ENCODE measurements around the gene GABRB2.

The GABRB2 gene

DNA sequence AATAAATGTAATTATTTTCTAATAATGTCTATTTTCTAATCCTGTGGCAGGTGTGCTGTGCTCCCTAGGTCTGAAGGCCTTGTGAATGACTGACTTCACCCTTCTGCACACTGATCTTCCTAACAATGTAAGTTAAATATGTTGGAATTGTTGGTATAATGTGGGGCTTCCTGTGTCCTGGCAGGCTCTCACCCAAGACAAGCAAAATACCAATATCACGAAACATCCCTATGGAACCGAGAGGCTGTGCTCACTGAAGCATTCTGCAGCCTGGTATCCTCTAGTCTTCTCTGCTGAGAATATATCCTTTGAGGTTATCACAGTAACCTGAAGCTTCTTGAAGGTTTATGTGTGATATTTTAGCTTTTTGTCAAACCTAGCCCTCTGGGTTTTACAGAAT lies 159.4 kb downstream of the GABRB2 start:
- no peak for DNase-seq (ENCODE audit: low spot score)

DNA sequence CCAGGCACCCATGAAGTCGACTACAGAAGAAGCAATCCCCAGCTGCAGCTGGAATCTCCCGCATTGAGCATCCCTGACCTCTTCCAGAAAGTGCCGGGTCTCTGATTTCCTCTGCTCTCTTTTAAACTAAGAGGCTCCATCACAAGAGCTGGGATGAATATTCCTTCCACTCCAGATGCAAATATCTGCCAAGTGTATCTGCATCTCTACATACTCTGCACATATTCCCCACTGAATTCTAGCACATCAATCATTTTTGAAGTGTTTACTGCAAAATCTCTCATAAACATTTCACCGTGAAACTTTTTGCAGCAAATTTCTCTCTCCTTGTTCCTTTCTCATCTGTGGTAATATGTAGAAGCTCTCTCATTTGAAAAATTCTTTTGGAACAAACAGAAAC lies 161.5 kb downstream of the GABRB2 start:
- no peak for DNase-seq (ENCODE audit: low spot score)

DNA sequence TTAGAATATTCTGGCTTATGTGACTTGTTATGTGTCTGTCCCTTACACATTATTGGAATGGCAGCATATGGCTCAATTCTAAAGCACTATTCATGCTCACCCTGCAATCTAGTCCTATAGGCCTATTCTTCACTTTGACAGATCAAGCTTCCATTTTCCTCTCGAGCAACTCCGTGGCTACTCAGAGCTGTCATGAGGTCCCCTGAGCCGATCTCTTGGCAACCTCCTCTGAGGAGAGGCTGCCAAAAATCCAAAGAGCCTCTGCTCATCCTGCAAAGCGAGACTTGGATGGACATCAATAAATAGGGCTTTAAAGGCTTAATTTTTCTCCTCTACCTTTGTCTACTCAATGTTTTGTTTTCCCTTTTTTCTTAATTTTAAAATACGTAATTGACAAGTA lies 163.8 kb downstream of the GABRB2 start:
- no peak for DNase-seq (ENCODE audit: low spot score)

DNA sequence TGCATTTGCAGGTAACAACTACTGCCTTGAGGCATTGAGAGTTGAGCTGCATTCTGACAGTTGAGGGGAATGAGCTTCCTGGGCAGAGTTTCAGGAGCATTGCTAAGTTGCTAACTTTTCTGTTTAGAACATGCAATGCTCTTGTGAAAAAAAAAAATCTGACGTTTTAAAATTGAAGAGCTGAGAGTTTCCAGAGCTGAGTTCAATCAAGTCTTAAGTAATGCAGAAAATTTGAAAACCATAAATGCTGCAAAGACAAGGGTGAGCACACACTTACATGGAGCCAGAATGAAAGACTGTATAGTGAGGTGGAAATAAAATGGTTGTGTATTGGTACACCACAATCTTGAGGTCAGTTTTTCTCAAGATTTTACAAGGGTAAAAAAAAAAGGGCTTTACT lies 166.0 kb downstream of the GABRB2 start:
- no peak for DNase-seq (ENCODE audit: low spot score)

DNA sequence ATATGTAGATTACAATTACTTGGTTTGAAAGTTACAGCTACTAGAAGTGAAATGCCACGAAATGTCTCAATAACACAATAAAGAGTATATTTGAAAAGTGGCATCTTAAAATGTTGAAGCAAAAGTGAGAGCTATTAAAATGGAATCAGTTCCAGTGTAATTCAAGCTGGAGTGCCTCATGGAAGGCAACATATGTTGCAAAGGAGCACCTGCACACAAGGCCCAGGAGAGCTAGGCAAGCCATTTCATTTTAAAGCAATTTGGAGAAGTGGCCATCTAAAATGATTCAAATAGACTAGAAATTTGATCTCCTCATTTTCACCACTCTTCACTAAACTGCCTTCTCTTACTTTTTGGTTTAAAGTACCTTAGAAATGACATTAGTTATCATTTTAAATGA lies 167.8 kb downstream of the GABRB2 start:
- DNase-seq (ENCODE audit: low spot score), result no peak

DNA sequence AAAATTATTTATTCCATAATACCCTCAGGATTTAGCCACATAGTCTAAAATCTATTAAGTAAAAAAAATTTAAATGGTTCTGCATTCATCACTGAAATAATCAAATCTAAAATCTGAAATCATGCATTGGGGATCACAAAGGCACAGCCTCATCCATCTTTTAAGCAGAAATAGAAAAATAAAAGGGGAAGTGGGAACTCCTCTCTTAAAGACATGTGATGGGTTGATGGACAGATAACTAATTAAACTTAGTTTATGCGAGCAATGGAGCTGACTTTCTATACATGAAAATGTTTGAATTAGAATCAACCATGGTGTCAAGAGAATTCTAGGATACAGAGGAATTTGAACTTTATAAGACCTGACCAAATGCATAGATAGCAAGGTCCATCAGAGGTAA lies 170.5 kb downstream of the GABRB2 start:
- DNase-seq (ENCODE audit: low spot score), result no peak

DNA sequence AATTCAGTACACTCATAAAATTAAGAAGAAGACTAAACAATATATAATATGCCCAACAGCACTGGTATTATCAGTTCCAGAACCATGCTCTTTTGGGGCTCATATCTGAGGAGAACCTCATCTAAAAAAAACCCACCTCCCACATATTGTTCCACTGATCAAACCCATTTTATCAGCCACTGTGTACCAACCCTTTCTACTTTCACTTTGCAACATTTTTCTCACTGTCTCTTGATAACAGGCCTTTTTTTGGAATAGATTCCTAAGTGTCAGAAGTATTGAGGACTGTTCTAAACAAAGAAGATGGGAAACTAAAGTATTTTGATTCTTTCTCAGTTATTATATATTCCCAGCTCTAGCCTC lies 173.2 kb downstream of the GABRB2 start:
- DNase-seq (ENCODE audit: low spot score), result no peak

DNA sequence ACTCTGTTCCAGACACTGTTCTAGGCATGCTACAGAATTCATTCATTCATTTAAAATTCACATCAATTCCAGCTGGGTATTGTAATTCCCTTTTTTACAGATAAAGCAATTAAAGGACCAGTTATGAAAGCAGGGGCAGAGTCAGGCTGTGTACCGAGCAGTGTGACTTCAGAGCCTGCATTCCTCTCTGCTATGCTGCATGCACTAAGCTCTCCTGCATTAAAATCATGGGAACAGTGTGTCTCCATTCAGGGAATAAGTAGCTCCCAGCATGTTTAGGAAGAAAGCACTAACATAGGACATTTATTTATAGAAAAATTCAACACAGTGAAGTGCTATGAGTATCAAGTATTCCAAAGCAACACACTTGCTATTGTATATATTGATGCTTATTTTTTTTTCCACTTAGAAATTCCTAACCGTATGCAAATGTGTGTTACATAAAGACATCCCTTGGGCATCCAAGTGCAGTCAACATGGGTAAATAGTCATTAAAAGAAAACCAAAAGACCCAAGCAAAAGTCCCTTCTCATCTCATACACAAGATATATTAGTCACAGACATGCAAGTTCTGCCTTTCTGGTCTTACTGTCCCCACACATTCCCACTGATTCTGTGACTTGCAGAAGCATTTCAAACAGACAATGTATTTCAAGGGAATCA lies 173.7 kb downstream of the GABRB2 start:
- no peak for DNase-seq (ENCODE audit: low spot score)

DNA sequence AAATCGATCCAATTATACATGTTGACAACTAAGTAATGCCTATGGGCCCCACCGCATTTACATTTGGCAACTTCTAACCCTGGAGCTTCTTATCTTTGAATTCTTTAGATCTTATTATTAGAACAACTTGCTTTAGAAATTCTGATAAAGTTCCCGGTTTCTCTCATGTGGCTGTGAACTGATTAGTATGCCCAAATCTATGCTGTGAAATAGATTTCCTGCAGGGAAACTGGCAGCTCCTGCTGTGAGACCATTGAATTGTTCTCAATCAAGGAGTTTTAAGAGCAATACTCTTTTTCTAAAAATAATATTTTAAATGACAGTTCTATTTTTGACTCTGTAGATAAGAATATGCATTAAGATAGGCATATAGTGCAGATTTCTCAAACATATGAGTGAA lies 177.5 kb downstream of the GABRB2 start:
- no peak for DNase-seq (ENCODE audit: low spot score)

DNA sequence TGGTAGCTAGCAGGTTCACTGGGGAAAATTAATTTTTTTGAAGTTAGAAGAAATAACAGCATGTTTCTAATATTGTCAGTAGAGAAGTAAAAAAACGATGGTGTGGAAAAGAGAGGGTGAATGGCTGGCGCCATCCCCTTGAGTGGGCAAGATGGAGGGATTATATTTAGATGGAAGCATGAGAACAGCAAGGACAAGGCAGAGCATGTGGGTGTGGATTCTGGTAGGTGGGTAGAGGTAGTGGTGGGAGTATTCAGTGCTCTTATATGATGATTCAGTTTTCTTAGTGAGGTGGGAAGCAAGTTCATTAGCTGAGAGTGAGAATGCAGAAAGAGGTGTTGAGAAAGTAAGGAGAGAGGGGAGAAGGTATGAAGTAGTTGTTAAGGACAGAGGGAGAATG lies 188.1 kb downstream of the GABRB2 start:
- DNase-seq (ENCODE audit: low spot score), result no peak

DNA sequence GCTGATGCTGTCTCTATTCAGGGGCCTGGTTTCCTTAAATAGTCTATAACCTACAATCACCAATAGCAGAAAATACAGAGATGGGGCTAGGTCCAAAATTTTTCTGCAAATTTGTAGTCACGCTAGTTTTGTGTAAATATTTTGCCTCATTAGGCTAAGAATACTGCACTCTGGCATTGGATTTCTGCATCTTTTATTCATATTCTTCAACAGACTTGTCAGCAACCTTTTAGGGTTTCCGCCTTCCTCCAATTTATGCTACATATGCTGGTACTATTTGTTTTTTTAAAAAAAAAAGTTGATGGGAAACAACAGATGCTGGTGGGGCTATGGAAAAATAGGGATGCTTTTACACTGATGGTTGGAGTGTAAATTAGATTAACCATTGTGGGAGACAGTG lies 202.3 kb downstream of the GABRB2 start:
- no peak for DNase-seq (ENCODE audit: low spot score)

DNA sequence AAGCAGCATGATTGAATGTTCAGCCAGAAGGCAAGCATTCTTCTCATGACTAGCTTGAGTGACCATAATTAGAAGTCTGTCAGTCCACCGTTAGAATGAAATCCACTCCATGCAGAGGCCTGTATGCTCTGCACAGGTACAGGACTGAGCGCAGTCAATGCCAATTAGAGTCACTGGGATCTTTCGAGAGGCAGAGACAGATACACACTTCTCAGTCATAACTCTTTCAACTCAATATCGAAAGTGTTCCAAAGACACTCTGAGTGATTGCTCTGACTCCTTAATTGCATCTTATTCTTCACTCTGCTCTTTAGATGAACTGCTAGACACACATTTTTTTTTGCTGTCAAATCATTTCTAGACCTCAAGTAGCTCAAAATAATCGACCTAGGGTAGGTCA lies 203.6 kb downstream of the GABRB2 start:
- DNase-seq (ENCODE audit: low spot score), result no peak

DNA sequence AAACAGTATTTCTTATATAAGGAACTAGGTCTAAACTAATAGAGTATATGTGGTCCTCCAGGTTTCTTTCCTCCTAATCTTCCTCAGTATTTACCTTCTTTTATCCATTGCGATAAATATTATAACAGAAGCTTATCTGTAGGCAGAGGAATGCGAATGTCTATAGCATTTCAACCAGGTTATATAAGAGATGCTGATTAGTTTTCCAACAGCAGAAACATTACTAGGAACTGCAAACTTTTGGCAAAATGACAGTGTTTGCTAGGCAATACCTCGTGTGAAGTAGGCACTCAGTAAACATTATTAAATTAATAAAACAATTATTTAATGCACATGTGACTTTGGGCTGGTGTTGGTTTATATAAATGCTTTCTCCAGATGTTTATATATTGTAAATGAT lies 206.5 kb downstream of the GABRB2 start:
- no peak for DNase-seq (ENCODE audit: low spot score)

DNA sequence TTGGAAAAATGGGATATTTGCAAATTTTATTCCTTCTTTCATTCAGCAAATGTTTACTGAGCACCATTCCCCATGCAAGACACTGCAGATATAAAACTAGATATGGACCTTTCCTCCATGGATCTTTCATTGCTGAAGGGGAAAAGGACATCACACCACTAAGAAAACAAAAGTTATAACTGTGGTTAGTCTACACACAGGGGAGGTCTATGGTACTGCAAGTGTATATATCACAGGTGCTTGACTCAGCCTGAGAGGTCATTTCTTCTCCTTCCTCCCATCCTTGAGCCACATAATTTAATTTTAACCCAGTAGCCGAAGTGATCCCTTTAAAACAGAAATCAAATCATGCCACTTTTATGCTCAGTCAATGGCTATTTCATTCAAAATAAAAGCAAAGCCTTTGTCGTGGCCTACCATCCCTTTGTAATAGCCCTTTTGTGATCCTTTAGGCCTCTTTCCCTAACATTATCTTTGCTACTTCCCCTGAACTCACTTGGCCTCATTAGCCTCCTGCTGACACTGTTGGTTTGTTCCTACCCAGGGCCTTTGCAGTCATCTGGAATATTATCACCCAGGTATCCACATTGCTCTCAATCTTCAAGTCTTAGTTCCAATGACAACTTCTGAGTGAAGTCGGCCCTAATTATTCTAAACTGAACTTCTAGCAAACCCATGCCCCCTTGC lies 213.2 kb downstream of the GABRB2 start:
- no peak for DNase-seq (ENCODE audit: low spot score)

DNA sequence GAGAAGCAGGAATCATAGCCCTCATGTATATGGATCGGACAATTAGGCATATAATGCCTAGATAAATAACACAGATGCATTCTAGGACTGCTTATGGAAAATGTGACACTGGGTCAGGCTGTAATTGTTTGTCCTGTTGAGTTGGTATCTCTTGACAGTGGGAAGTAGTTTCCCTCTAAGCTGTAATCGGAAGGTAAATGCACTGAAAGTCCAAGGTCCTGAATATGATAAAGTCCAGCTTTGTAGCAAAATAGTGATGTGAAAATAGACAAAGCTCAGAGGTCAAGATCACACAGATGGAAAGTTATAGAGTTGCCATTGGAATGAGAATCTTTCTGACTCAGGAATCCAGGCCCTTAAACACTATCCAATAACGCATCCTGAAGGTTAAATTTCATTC lies 214.2 kb downstream of the GABRB2 start:
- DNase-seq (ENCODE audit: low spot score), result no peak

DNA sequence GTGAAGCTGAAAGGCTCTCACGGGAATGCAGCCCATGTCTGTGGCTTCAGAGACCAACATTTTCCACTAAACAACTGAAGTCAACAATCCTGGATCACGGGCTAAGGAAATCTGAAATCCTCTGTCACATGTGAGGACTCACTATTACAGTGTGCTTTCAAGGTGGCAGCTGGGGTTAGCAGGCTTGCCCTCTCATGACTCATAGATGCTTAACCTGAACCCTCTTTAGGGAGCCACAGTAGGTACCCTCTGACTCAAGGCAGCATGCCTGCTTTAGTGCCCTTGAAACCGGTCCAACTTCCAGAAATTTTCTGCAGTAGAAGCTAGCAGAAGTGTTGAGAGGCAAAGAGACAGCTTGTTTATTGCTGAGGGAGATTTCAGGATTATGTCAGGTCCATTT lies 232.5 kb downstream of the GABRB2 start:
- DNase-seq (ENCODE audit: low spot score), result no peak

DNA sequence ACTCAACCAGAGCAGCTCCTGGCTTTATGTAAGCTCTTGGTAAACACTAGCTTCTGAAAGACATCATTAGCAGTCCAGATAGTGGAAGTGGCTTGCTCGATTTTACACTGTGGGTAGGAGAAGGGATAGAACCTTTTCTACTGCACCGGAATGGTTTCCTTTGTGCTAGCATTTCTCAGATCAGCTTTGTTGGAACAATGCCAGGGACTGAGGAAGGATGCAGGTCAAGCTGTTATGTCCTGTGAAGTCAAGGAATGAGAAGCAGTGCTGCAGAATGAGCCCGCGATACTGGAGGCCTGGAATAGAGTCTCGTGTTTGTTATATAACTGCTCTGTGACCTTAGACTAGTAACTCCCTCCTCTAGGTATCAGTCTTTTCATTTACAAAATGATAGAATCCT lies 233.6 kb downstream of the GABRB2 start:
- DNase-seq (ENCODE audit: low spot score), result no peak

DNA sequence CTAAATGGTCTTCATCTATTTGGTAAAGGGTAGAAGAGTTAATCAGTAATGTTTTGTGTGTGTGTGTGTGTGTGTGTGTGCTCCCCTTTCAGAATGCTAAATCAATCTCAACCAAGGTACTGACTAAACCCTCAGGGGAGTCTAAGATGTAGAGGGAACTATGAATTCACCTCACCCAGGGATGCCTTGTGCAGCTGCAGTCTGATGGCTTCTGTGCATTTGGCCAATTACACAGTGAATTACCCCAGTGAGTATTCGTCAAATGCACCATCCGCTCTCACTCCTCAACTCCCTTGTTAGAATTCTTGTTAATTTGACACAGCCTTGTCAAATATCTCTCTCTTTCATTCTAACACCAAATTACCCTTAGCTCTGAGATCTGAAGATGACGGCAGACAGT lies 234.6 kb downstream of the GABRB2 start:
- DNase-seq (ENCODE audit: low spot score), result no peak

DNA sequence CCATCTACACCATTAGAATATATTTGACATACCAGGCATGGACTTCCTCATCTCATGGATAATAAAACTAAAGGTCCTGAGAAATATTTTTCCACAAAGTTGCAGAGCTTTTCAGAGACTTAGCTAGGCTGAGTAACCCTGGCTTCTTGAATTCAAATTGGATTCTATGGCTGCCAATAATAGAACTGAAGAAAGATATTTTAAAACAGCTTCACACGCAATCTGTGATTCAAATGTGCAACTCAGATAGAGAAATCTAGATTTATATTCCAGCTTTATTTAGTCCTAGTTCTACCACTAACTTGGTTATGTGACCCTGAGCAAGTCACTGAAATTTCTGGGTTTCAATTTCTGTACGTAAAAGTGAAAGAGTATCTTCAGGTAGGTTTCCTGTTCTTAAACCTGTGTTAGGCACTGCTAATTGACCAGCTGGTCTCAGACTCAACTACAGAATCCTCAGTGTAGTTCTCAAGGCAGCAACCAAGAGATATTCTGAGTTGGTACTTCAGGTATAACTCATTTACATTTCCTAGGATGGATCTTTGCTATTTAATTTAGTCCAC lies 235.3 kb downstream of the GABRB2 start:
- no peak for DNase-seq (ENCODE audit: low spot score)

DNA sequence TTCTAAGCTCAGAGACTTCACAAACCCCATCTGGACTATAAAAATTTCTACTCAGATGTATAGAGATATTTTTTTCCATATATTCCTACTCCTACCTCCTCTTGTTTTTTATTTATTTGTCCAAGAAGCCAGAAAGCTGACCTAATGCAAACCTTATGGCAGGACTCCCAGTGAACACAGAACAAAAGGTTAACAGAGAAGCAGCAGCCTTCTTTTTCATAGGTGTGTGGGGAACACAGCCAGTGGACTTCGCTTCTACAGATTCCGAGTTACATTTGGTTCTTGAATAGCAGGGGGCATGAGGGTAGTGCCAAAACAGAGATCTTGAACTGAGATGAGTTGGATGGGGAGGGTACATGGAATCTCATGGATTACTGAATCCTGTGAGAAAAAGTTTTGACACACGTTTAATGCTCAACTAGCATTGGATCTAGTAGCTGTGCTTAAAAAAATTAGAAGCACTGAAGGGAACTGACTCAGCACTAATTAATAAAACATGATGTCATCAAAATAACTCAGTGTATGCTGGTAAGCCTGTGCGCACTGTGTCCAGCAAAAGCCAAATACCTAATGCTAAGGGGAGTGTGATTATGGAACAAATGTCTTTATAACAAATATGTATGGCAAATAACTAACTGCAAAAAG lies 240.1 kb downstream of the GABRB2 start:
- no peak for DNase-seq (ENCODE audit: low spot score)

DNA sequence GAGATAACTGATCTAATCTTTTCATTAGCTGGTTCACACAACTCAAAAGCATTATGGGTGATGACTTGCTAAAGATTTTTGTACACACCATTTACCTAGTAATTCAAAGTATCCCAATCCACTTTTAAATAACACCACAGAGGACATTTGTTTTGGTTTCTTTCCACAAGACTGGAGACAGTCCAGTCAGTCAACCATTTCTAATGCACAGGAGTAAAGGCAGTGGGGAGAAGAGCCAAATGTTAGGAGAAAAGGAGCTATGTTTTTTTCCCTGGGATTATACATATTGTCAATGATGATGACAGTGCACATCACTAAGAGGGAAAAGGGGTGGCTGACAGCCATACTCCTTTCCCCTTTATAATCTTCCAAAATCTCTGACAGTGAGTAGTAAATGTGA lies 240.9 kb downstream of the GABRB2 start:
- DNase-seq (ENCODE audit: low spot score), result no peak

DNA sequence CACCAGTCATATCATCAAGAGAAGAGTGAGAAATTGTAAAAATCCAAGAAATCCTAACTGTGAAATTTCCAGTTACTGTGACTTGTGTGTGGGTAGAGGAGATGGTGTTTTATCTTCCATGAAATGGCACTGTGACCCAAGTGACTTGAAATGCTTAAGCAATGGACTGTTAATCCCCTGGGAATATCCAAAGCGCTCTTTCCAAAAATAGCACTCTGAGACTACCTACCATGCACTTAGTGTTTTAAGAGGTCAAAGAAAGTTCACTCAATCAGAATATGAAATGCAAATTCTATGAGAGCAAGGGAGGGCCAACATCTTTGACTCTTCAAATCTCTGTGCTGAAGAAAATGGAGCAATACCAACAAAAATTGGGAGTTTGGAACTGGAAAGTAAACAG lies 244.0 kb downstream of the GABRB2 start:
- no peak for DNase-seq (ENCODE audit: low spot score)

DNA sequence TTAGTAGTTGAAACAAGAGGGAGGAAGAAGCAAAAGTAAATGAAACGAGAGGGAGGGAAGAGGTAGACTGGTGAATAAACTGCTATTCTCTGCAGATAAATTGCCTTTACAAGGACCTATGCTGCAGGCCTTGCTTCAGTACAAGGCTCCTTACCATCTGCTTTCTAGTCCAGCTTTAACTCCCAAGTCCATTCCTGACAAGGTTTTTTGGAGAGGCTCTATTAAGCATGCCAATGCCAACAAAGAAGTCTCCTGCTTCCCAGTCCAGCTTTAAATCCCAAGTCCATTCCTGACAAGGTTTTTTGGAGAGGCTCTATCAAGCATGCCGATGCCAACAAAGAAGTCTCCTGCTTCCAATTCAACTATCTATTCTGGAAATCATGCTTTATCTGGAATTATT lies 244.9 kb downstream of the GABRB2 start:
- no peak for DNase-seq (ENCODE audit: low spot score)
